SK-N-SH (cell line): ENCODE data around the gene GPC2. TPM values are rescaled to one million over a fixed set of nuclear protein-coding genes. Genes with fewer than 3 reads are reported as not detected.

Experiments used
- CTCF ChIA-PET: fragments of 300-600, 350-600 bp; formaldehyde crosslinking; extraction: SDS; loops from one replicate; lab custom pipeline; 2021; lab: Yijun Ruan, JAX
- POLR2A ChIA-PET: fragments of 350-600 bp; sonication (Branson Sonifier 250); formaldehyde crosslinking; extraction: SDS; loops from one replicate; lab custom pipeline; 2020; ENCODE audit warnings: antibody characterized with exemption, inconsistent platforms; lab: Yijun Ruan, JAX
- DNase-seq: peaks from one replicate; pipeline ENCODE4 v3.0.0; 2012
- H2AFZ ChIP-seq: fragments of 200-600 bp; sonication (generic); 2 replicates; pipeline ENCODE4 v1.8.1; 2016; ENCODE audit warnings: antibody characterized with exemption, mild to moderate bottlenecking, low read depth
- H3F3A ChIP-seq: fragments of 200-600 bp; sonication (generic); replicated peaks from 2 replicates; pipeline ENCODE3; 2016; ENCODE audit warnings: antibody characterized with exemption, mild to moderate bottlenecking; ENCODE audit not compliant: insufficient read depth
- H3K27ac ChIP-seq, 2 experiments: fragments of 200-500 bp in 1 of 2; fragments of 200-600 bp in 1 of 2; sonication (Bioruptor generic) in 1 of 2; sonication (generic), shearing (Covaris generic) in 1 of 2; 2 replicates each; pipeline versions ENCODE4 v1.5.1 to v1.6.1; 2014 to 2016; ENCODE audit warnings: low read depth in 2 of 2, inconsistent platforms in 1 of 2, low read length in 1 of 2, mild to moderate bottlenecking in 1 of 2, mixed read lengths in 1 of 2
- H3K27me3 ChIP-seq: fragments of 200-600 bp; sonication (generic), shearing (Covaris generic); 2 replicates; pipeline ENCODE4 v1.6.1; 2016; ENCODE audit warnings: mixed run types; ENCODE audit not compliant: insufficient read depth
- H3K36me3 ChIP-seq, 2 experiments: fragments of 200-500 bp in 1 of 2; fragments of 200-600 bp in 1 of 2; sonication (Bioruptor generic) in 1 of 2; sonication (generic) in 1 of 2; replicated peaks in 1 of 2; 2 replicates each; pipeline versions ENCODE3 to v1.5.1; 2014 to 2016; ENCODE audit warnings: low read length in 1 of 2, mild to moderate bottlenecking in 1 of 2; ENCODE audit not compliant: insufficient read depth in 2 of 2, control insufficient read depth in 1 of 2
- H3K4me1 ChIP-seq, 2 experiments: fragments of 200-500 bp in 1 of 2; fragments of 200-600 bp in 1 of 2; sonication (Bioruptor generic) in 1 of 2; sonication (generic), shearing (Covaris generic) in 1 of 2; 2 replicates each; pipeline versions ENCODE4 v1.5.1 to v1.6.1; 2014 to 2016; ENCODE audit warnings: low read depth in 1 of 2, low read length in 1 of 2, mixed run types in 1 of 2; ENCODE audit not compliant: insufficient read depth in 2 of 2, control insufficient read depth in 1 of 2
- H3K4me2 ChIP-seq: fragments of 200-600 bp; sonication (generic), shearing (Covaris generic); 2 replicates; pipeline ENCODE4 v1.6.1; 2017; ENCODE audit warnings: mixed run types
- H3K4me3 ChIP-seq, 2 experiments: fragments of 200-500 bp in 1 of 2; fragments of 200-600 bp in 1 of 2; sonication (Bioruptor generic) in 1 of 2; sonication (generic), shearing (Covaris generic) in 1 of 2; 2 replicates each; pipeline versions ENCODE4 v1.5.1 to v1.8.1; 2014 to 2016; ENCODE audit warnings: low read depth in 2 of 2, inconsistent platforms in 1 of 2, low read length in 1 of 2, mild to moderate bottlenecking in 1 of 2, mixed read lengths in 1 of 2, moderate library complexity in 1 of 2
- H3K79me2 ChIP-seq: fragments of 200-600 bp; sonication (generic); 2 replicates; pipeline ENCODE4 v1.8.1; 2017; ENCODE audit warnings: mild to moderate bottlenecking; ENCODE audit not compliant: insufficient read depth
- H3K9ac ChIP-seq: fragments of 200-600 bp; sonication (generic); 2 replicates; pipeline ENCODE4 v1.6.1; 2017; ENCODE audit warnings: mixed run types
- H3K9me2 ChIP-seq: fragments of 200-600 bp; sonication (generic); 2 replicates; pipeline ENCODE4 v1.6.1; 2017; ENCODE audit warnings: mixed run types
- H3K9me3 ChIP-seq: fragments of 200-600 bp; sonication (generic); 2 replicates; pipeline ENCODE4 v1.6.1; 2017; ENCODE audit warnings: mixed run types, mild to moderate bottlenecking, moderate library complexity
- H4K20me1 ChIP-seq: fragments of 200-600 bp; sonication (generic); 2 replicates; pipeline ENCODE4 v1.6.1; 2017; ENCODE audit warnings: mild to moderate bottlenecking, mixed run types; ENCODE audit not compliant: insufficient read depth
- EZH2phosphoT487 ChIP-seq: fragments of 200-600 bp; sonication (generic); IDR thresholded peaks from 2 replicates; pipeline ENCODE4 v1.6.1; 2017; ENCODE audit warnings: low read depth, mixed run types, mild to moderate bottlenecking, antibody characterized with exemption, moderate library complexity, borderline replicate concordance
- NFIC ChIP-seq: IDR thresholded peaks from 2 replicates; pipeline ENCODE4 v1.4.0; 2012; ENCODE audit warnings: borderline replicate concordance
- RAD21 ChIP-seq: IDR thresholded peaks from 2 replicates; pipeline ENCODE4 v1.6.1; 2012; ENCODE audit warnings: mild to moderate bottlenecking, low read length
- SIN3A ChIP-seq: IDR thresholded peaks from 2 replicates; pipeline ENCODE4 v1.6.1; 2012; ENCODE audit warnings: low read depth, mild to moderate bottlenecking, low read length, moderate library complexity, borderline replicate concordance
- SMC3 ChIP-seq: IDR thresholded peaks from 2 replicates; pipeline ENCODE4 v1.6.1; 2012; ENCODE audit warnings: low read depth, low read length, improper control_type of control experiment
- USF1 ChIP-seq: IDR thresholded peaks from 2 replicates; pipeline ENCODE4 v1.4.0; 2012; ENCODE audit warnings: low read depth, borderline replicate concordance
- YY1 ChIP-seq: IDR thresholded peaks from 2 replicates; pipeline ENCODE4 v1.4.0; 2012; ENCODE audit warnings: low read depth, mild to moderate bottlenecking
- ZBTB33 ChIP-seq: IDR thresholded peaks from 2 replicates; pipeline ENCODE4 v1.4.0; 2012; ENCODE audit warnings: low read depth, borderline replicate concordance
- WGBS: methylation state at CpG from one replicate; pipeline ENCODE4 v1.1.6; 2017; ENCODE audit warnings: low lambda C conversion rate; 5-methylcytosine and 5-hydroxymethylcytosine counted together
- polyA plus RNA-seq, 3 experiments: library from polyadenylated mRNA; depleted of rRNA; stranded (reverse); fragments of >200 nt; gene quantifications; 2 replicates each; pipeline ENCODE4 v1.2.3, GENCODE V29; 2012

GPC2 gene
- polyA plus RNA-seq, 1 of the 3 experiments (the other 2 are of a cell fraction) = 12.9 TPM

GRCh38 chr7:100126239-100126930, 50.8 kb downstream of the GPC2 start:
- H3K27ac ChIP-seq = peak overlapping the region; percentile 96 to 97
- peaks cover 49% of the 10 kb centered on the region for H3F3A ChIP-seq
- 14% methylated on average over 27 of the region's 29 CpGs for WGBS
- ChIA-PET POLR2A (interaction anchor here (1.0 to 5.3 kb wide), 3 partner anchors 22 to 27 kb away, joined by 3 to 70 read pairs (median 5); partner anchors contain the start of genes AP4M1, LAMTOR4 and MCM7), CTCF (interaction anchor here (0.9 to 1.5 kb wide), 4 partner anchors 11 to 136 kb away, joined by 3 to 11 read pairs (median 4); partner anchors contain the start of genes AP4M1 and MCM7)
- DNase-seq = no peak
- H3K4me3 ChIP-seq = peak overlapping the region; percentile 65 to 84
- peak overlapping the region; percentile 90 for H3K4me2 ChIP-seq
- peaks cover 6 to 20% of the 10 kb centered on the region in 2 experiments; a peak in 2 of 4 replicates for H3K4me1 ChIP-seq
- H3K36me3 ChIP-seq = peaks cover 13 to 22% of the 10 kb centered on the region in 2 experiments
- no peaks in the 10 kb centered on the region for H3K9me2 ChIP-seq
- no peak for TF ChIP-seq YY1
- TF ChIP-seq SMC3 = no peak
- TF ChIP-seq USF1 = peak; percentile 35; the same call in 1 of the 2 replicates
- no peak for TF ChIP-seq SIN3A
- TF ChIP-seq NFIC = peak; percentile 73
- H3K27me3 ChIP-seq = no peaks in the 10 kb centered on the region
- no peaks in the 10 kb centered on the region for H3K9me3 ChIP-seq
- peak overlapping the region; percentile 88 for H3K9ac ChIP-seq
- no peaks in the 10 kb centered on the region for H4K20me1 ChIP-seq
- H3K79me2 ChIP-seq = peaks cover 45% of the 10 kb centered on the region
- H2AFZ ChIP-seq = peak overlapping the region; percentile 83

GRCh38 chr7:100124301-100125230, 52.6 kb downstream of the GPC2 start:
- H3K79me2 ChIP-seq = peaks cover 57% of the 10 kb centered on the region
- H3K27me3 ChIP-seq = no peaks in the 10 kb centered on the region
- no peak overlapping the region for H3K4me2 ChIP-seq
- 99% methylated on average over 4 of the region's 4 CpGs for WGBS
- CTCF ChIA-PET = interaction anchor here (0.6 to 5.0 kb wide), 5 partner anchors 7 to 130 kb away, joined by 3 to 40 read pairs (median 7); partner anchors contain the start of genes AP4M1 and MCM7
- H2AFZ ChIP-seq = no peak overlapping the region
- no peak for DNase-seq
- no peaks in the 10 kb centered on the region for H3K9me2 ChIP-seq
- H4K20me1 ChIP-seq = no peaks in the 10 kb centered on the region
- TF ChIP-seq ZBTB33 (no peak), RAD21 (no peak), EZH2phosphoT487 (no peak)
- H3K36me3 ChIP-seq = peaks cover 13 to 22% of the 10 kb centered on the region in 2 experiments
- H3F3A ChIP-seq = peaks cover 61% of the 10 kb centered on the region
- POLR2A ChIA-PET = interaction anchor here (0.6 to 5.3 kb wide), 4 partner anchors 11 to 304 kb away, joined by 3 to 70 read pairs (median 4); partner anchors contain the start of genes AP4M1, MCM7 and ZCWPW1
- H3K4me1 ChIP-seq = peaks cover 13 to 20% of the 10 kb centered on the region in 2 experiments; a peak in 3 of 4 replicates
- no peak overlapping the region for H3K9ac ChIP-seq
- H3K9me3 ChIP-seq = no peaks in the 10 kb centered on the region
- H3K4me3 ChIP-seq = no peak overlapping the region
- H3K27ac ChIP-seq = no peak overlapping the region
